ENCODE measurements around the gene LMAN1L.

GRCh38 chr15:74850393-74850792 lies 37.8 kb downstream of the LMAN1L start:
- TF ChIP-seq CTCF (IDR thresholded peaks at IDR 0.05) (no peak), POLR2A (IDR thresholded peaks at IDR 0.05) (no peak)

Data from Peyer's patch (tissue), 4 donors.